Neuronal stem cell (in vitro differentiated cells): ENCODE data around the gene FABP3. TPM values are rescaled to one million over a fixed set of nuclear protein-coding genes. Genes with fewer than 3 reads are reported as not detected.

ENCODE experiments used
- DNase-seq: peaks from one replicate; pipeline ENCODE4 v3.0.0-alpha.2; 2013; ENCODE audit warnings: low spot score
- H2AFZ ChIP-seq: one replicate; pipeline ENCODE4 v1.6.1; 2013; ENCODE audit warnings: mild to moderate bottlenecking, low read length, inconsistent platforms
- H2AK5ac ChIP-seq: 2 replicates; pipeline ENCODE4 v1.6.1; 2013; ENCODE audit warnings: low read depth, mild to moderate bottlenecking, inconsistent platforms, low read length, moderate library complexity, mixed read lengths
- H2BK120ac ChIP-seq: 2 replicates; pipeline ENCODE4 v1.6.1; 2013; ENCODE audit warnings: low read depth, mild to moderate bottlenecking, inconsistent platforms, low read length, moderate library complexity, mixed read lengths
- H2BK12ac ChIP-seq: one replicate; pipeline ENCODE4 v1.6.1; 2013; ENCODE audit warnings: low read length, inconsistent platforms
- H2BK15ac ChIP-seq: 2 replicates; pipeline ENCODE4 v1.6.1; 2013; ENCODE audit warnings: mild to moderate bottlenecking, low read length, inconsistent platforms, mixed read lengths
- H2BK5ac ChIP-seq: one replicate; pipeline ENCODE4 v1.6.1; 2013; ENCODE audit warnings: inconsistent platforms, mild to moderate bottlenecking, low read length, moderate library complexity
- H3K14ac ChIP-seq: one replicate; pipeline ENCODE4 v1.6.1; 2013; ENCODE audit warnings: low read length, inconsistent platforms
- H3K18ac ChIP-seq: 2 replicates; pipeline ENCODE4 v1.6.1; 2013; ENCODE audit warnings: low read length, inconsistent platforms
- H3K23ac ChIP-seq: 2 replicates; pipeline ENCODE4 v1.6.1; 2013; ENCODE audit warnings: low read depth, mild to moderate bottlenecking, mixed read lengths, low read length, inconsistent platforms; ENCODE audit not compliant: poor library complexity
- H3K27ac ChIP-seq: replicated peaks from 3 replicates; pipeline ENCODE4 v1.5.1; 2013; ENCODE audit warnings: low read length, inconsistent platforms
- H3K27me3 ChIP-seq, 3 experiments: 2 replicates each; pipeline ENCODE4 v1.6.1; 2013; ENCODE audit warnings: low read length in 3 of 3, mild to moderate bottlenecking in 2 of 3, inconsistent platforms in 1 of 3, low read depth in 1 of 3, mixed read lengths in 1 of 3, moderate library complexity in 1 of 3; ENCODE audit not compliant: control insufficient read depth in 3 of 3, insufficient read depth in 3 of 3
- H3K36me3 ChIP-seq, 2 donors: replicated peaks in 1 of 2; 2 replicates each; pipeline ENCODE4 v1.6.1; 2013; ENCODE audit warnings: low read length in 2 of 2; ENCODE audit not compliant: control insufficient read depth in 2 of 2, insufficient read depth in 2 of 2
- H3K4ac ChIP-seq: 2 replicates; pipeline ENCODE4 v1.6.1; 2013; ENCODE audit warnings: inconsistent platforms, mild to moderate bottlenecking, low read length, moderate library complexity
- H3K4me1 ChIP-seq, 2 donors: 1 replicate in 1 of 2; 2 replicates in 1 of 2; pipeline ENCODE4 v1.6.1; 2013; ENCODE audit warnings: low read length in 2 of 2, low read depth in 1 of 2; ENCODE audit not compliant: control insufficient read depth in 2 of 2, insufficient read depth in 1 of 2
- H3K4me2 ChIP-seq: one replicate; pipeline ENCODE4 v1.6.1; 2013; ENCODE audit warnings: mild to moderate bottlenecking, low read length, inconsistent platforms; ENCODE audit not compliant: insufficient read depth, poor library complexity, severe bottlenecking
- H3K4me3 ChIP-seq, 2 donors: 2 replicates each; pipeline ENCODE4 v1.5.1; 2013; ENCODE audit warnings: low read length in 2 of 2, mild to moderate bottlenecking in 2 of 2, inconsistent platforms in 1 of 2, moderate library complexity in 1 of 2
- H3K79me1 ChIP-seq: one replicate; pipeline ENCODE4 v1.6.1; 2013; ENCODE audit warnings: low read depth, mild to moderate bottlenecking, inconsistent platforms, low read length, moderate library complexity
- H3K9ac ChIP-seq: one replicate; pipeline ENCODE4 v1.6.1; 2013; ENCODE audit warnings: mild to moderate bottlenecking, low read depth, low read length, inconsistent platforms; ENCODE audit not compliant: poor library complexity
- H3K9me3 ChIP-seq, 2 donors: replicated peaks in 1 of 2; 2 replicates each; pipeline versions ENCODE3 to v1.6.1; 2013; ENCODE audit warnings: low read length in 2 of 2, mild to moderate bottlenecking in 2 of 2, inconsistent platforms in 1 of 2, low read depth in 1 of 2, mixed read lengths in 1 of 2, moderate library complexity in 1 of 2; ENCODE audit not compliant: control insufficient read depth in 2 of 2, insufficient read depth in 1 of 2
- H4K8ac ChIP-seq: one replicate; pipeline ENCODE4 v1.6.1; 2013; ENCODE audit warnings: low read depth, mild to moderate bottlenecking, inconsistent platforms, low read length, moderate library complexity
- H4K91ac ChIP-seq: one replicate; pipeline ENCODE4 v1.6.1; 2013; ENCODE audit warnings: low read length, low read depth, mild to moderate bottlenecking, inconsistent platforms; ENCODE audit not compliant: poor library complexity
- WGBS, 2 donors: extraction: QIAGEN DNeasy Blood & Tissue Kit; methylation state at CpG; one replicate each; pipeline ENCODE4 v1.1.7; 2013; ENCODE audit warnings: missing lambda C conversion rate in 2 of 2, mixed read lengths in 1 of 2; ENCODE audit not compliant: insufficient read length in 2 of 2, insufficient replicate concordance in 1 of 2; ENCODE audit errors: extremely low coverage in 2 of 2; 5-methylcytosine and 5-hydroxymethylcytosine counted together
- polyA plus RNA-seq, 2 experiments: library from polyadenylated mRNA; stranded (reverse); fragments of 200-250 nt; gene quantifications; one replicate each; pipeline ENCODE4 v1.2.3, GENCODE V29; 2013

Gene FABP3
- polyA plus RNA-seq (2013, experiment 1 of 2), result 2.4 TPM
- 2.5 TPM for polyA plus RNA-seq (2013, experiment 2 of 2)

DNA sequence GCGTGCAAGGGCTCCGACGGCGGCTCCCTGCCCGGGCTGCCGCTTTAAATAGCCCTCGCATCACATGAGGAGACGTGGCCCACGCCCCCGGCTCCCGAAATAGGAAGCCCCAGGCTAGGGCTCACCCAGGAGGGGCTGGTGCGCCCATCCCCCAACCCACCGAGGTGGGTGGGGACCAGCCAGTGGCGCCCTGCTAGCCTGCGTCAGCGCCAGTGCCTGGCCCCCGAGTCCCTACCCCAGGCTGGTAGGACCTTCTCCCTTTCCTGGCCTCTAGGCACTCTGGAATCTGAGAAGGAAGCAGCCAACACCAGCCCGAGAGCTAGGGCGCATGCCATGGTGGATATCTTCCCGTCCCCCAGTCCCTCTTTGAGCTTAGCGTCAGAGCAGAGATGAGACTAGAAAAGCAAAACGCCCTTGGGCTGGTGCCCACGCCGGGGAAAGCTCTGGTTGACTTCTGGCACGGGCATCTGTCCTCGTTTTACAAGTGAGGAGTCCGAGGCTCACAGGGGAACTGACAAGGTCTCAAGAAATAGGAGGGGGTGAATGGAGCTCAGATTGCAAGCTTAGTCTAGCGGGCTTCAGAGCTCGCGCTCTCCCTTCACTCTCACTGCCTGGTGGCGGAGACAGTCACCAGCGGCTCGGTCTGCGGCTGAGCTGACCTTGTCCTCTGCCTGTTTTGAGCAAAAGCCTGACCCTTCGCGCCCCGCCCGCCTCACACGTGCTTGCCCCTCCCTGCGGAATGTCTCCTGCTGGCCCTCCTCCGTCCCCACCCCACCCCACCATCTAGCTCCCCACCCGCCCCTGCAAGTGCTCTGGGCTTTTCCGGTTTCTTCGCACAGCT lies at the start of gene FABP3:
TSS of gene FABP3 (minus strand) at position 21 of the 841 bp plus-strand sequence. CDS start 62 bp downstream, outside the sequence.
- Histone ChIP-seq H3K4me3 (peak within 1 kb of the TSS; percentile 49 to 75), H3K14ac (peak within 1 kb of the TSS; percentile 87), H3K79me1 (no peaks in the 10 kb centered on the region), H2BK5ac (no peak within 1 kb of the TSS), H2BK120ac (peak within 1 kb of the TSS; percentile 10), H2BK12ac (peak within 1 kb of the TSS; percentile 76), H4K8ac (no peak within 1 kb of the TSS), H3K36me3 (peaks cover 0 to 8% of the 10 kb centered on the region in 2 donors), H4K91ac (no peak within 1 kb of the TSS), H3K23ac (peak within 1 kb of the TSS; percentile 37), H2AK5ac (peak within 1 kb of the TSS; percentile 59), H2BK15ac (no peak within 1 kb of the TSS), H3K9ac (peak within 1 kb of the TSS; percentile 71), H3K4ac (no peak within 1 kb of the TSS), H3K18ac (peak within 1 kb of the TSS; percentile 39), H3K4me2 (peak within 1 kb of the TSS; percentile 85), H3K27me3 (peaks cover 0 to 8% (median 0%) of the 10 kb centered on the region in 3 experiments), H2AFZ (peak within 1 kb of the TSS; percentile 87), H3K27ac (peak within 1 kb of the TSS; percentile 33), H3K4me1 (peaks cover 23 to 34% of the 10 kb centered on the region in 2 donors), H3K9me3 (no peaks in the 10 kb centered on the region)
- whole genome bisulfite sequencing, 2 donors, result no CpG with 5 or more reads among the region's 44 CpGs
- peak; percentile 72 for DNase-seq

DNA sequence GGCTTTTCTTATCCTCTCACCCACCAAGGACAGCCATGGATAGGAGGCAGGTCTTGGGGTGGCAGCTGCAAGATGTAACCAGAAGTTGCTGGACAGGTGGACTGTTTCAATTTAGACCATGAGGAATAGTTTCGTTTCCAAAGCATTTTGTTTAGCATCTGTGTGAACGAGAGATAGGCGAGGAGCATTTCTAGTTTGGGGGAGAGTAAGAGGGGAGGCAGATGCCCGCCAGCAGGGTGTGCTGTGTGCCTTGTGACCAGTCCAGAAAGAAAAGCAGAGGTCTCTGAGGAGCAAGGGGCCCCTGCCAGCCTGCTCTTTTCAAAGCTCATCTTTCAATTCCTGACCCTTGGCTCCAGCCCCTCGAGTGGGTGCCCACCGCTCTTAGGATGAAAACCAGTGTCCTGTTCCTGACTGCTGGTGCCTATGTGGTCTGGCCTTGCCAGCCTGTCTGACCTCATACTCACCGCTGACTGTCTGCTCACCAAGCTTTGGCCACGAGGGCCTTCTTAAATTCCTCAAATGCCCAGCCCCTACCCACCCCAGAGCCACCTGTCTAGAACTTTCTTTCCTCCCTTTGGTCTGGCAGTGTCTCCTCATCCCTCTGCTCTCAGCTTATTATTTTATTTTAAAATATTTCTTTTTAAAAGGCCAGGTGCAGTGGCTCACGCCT lies 48.6 kb upstream of the FABP3 start:
- Histone ChIP-seq H2BK120ac (no peak overlapping the region), H3K27me3 (no peaks in the 10 kb centered on the region), H4K91ac (no peak overlapping the region), H3K4me1 (peaks cover 3 to 9% of the 10 kb centered on the region in 2 donors), H2AK5ac (no peak overlapping the region), H3K9me3 (no peaks in the 10 kb centered on the region), H4K8ac (no peak overlapping the region), H2BK12ac (no peak overlapping the region), H3K4me2 (no peak overlapping the region), H3K14ac (no peak overlapping the region), H3K79me1 (peaks cover 4% of the 10 kb centered on the region), H2BK5ac (no peak overlapping the region), H3K4ac (no peak overlapping the region), H3K18ac (peak overlapping the region; percentile 7), H2AFZ (no peak overlapping the region), H3K9ac (no peak overlapping the region), H3K36me3 (peaks cover 7 to 9% of the 10 kb centered on the region in 2 donors), H3K27ac (no peak overlapping the region), H3K4me3 (no peak overlapping the region), H3K23ac (no peak overlapping the region), H2BK15ac (no peak overlapping the region)
- no CpG with 5 or more reads among the region's 9 CpGs for WGBS, 2 donors
- peak; percentile 38 for DNase-seq

DNA sequence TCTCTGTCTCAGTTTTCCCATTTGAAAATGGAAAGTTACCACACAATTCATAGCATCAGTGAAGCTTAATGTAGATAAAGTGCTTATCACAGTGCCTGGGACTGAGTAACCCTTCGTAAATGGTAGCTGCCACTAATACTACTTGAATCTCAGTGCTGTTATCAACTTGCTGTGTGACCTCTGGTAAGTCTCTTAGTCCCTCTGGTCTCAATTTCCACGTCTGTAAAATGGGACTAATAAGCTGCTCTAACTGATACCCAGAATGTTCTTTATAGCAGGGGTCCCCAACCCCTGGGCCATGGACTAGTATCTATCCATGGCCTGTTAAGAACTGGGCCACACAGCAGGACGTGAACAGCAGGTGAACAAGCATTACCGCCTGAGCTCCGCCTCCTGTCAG lies 47.8 kb upstream of the FABP3 start:
- DNase-seq, result no peak
- H3K4ac ChIP-seq, result no peak overlapping the region
- peaks cover 5 to 7% of the 10 kb centered on the region in 2 donors for H3K36me3 ChIP-seq
- no peak overlapping the region for H4K91ac ChIP-seq
- peaks cover 2% of the 10 kb centered on the region for H3K79me1 ChIP-seq
- H2BK12ac ChIP-seq, result no peak overlapping the region
- peaks cover 10 to 16% of the 10 kb centered on the region in 2 donors for H3K4me1 ChIP-seq
- no peaks in the 10 kb centered on the region for H3K9me3 ChIP-seq
- no peak overlapping the region for H2BK120ac ChIP-seq
- H3K18ac ChIP-seq, result no peak overlapping the region
- no peak overlapping the region for H4K8ac ChIP-seq
- no CpG with 5 or more reads among the region's 5 CpGs for whole genome bisulfite sequencing, 2 donors
- no peak overlapping the region for H3K9ac ChIP-seq
- H2AK5ac ChIP-seq, result no peak overlapping the region
- no peaks in the 10 kb centered on the region for H3K27me3 ChIP-seq
- H2BK5ac ChIP-seq, result no peak overlapping the region
- no peak overlapping the region for H3K4me3 ChIP-seq
- no peak overlapping the region for H3K27ac ChIP-seq
- no peak overlapping the region for H2AFZ ChIP-seq
- H3K4me2 ChIP-seq, result no peak overlapping the region
- no peak overlapping the region for H3K23ac ChIP-seq
- H2BK15ac ChIP-seq, result no peak overlapping the region
- no peak overlapping the region for H3K14ac ChIP-seq
